DND-41 (cell line): ENCODE data around the gene IP6K2.

Experiments
- ATAC-seq: fragments of 200-7000 bp; cut with Tn5 transposase; 3 replicates; pipeline ENCODE4 v1.9.1; 2021; ENCODE audit warnings: low read depth; ENCODE audit not compliant: insufficient read depth
- DNase-seq: peaks from one replicate; pipeline ENCODE4 v3.0.0-alpha.2; 2020
- H2AFZ ChIP-seq: 2 replicates; pipeline ENCODE4 v1.6.0; 2012; ENCODE audit warnings: low read depth, low read length
- H3K27ac ChIP-seq: 2 replicates; pipeline ENCODE4 v1.5.1; 2012; ENCODE audit warnings: low read length, inconsistent platforms
- H3K27me3 ChIP-seq: fragments of 200-600 bp; sonication (generic); 2 replicates; pipeline ENCODE4 v1.6.0; 2012; ENCODE audit warnings: low read length, mild to moderate bottlenecking, inconsistent platforms; ENCODE audit not compliant: insufficient read depth, poor library complexity
- H3K36me3 ChIP-seq: 2 replicates; pipeline ENCODE4 v1.5.1; 2012; ENCODE audit warnings: low read length, inconsistent platforms; ENCODE audit not compliant: insufficient read depth
- H3K4me1 ChIP-seq: 2 replicates; pipeline ENCODE4 v1.5.1; 2012; ENCODE audit warnings: mild to moderate bottlenecking, low read length; ENCODE audit not compliant: insufficient read depth
- H3K4me2 ChIP-seq: 2 replicates; pipeline ENCODE4 v1.6.0; 2012; ENCODE audit warnings: mild to moderate bottlenecking, moderate library complexity, low read length, inconsistent platforms; ENCODE audit not compliant: insufficient read depth
- H3K4me3 ChIP-seq, 2 experiments: fragments of 200-600 bp in 1 of 2; shearing (Covaris generic) in 1 of 2; 2 replicates each; pipeline ENCODE4 v1.5.1; 2012 to 2016; ENCODE audit warnings: inconsistent platforms in 2 of 2, low read length in 2 of 2, mild to moderate bottlenecking in 2 of 2, low read depth in 1 of 2, moderate library complexity in 1 of 2
- H3K79me2 ChIP-seq: 2 replicates; pipeline ENCODE4 v1.6.0; 2012; ENCODE audit warnings: low read length, inconsistent platforms; ENCODE audit not compliant: insufficient read depth
- H3K9ac ChIP-seq: 2 replicates; pipeline ENCODE4 v1.6.0; 2012; ENCODE audit warnings: low read depth, mild to moderate bottlenecking, inconsistent platforms, low read length, moderate library complexity
- H3K9me3 ChIP-seq: 2 replicates; pipeline ENCODE4 v1.5.1; 2012; ENCODE audit warnings: low read length, moderate library complexity, mild to moderate bottlenecking, inconsistent platforms; ENCODE audit not compliant: insufficient read depth, severe bottlenecking
- H4K20me1 ChIP-seq: 2 replicates; pipeline ENCODE4 v1.6.0; 2012; ENCODE audit warnings: low read length; ENCODE audit not compliant: insufficient read depth
- CTCF ChIP-seq: IDR thresholded peaks from 2 replicates; pipeline ENCODE4 v1.5.1; 2012; ENCODE audit warnings: borderline replicate concordance, low read length, moderate library complexity, mild to moderate bottlenecking; ENCODE audit not compliant: poor library complexity, severe bottlenecking; ENCODE audit errors: extremely low read depth
- EZH2 ChIP-seq: IDR thresholded peaks from 3 replicates; pipeline ENCODE4 v1.6.1; 2012; ENCODE audit warnings: borderline replicate concordance, low read depth, mild to moderate bottlenecking, moderate library complexity, low read length, inconsistent platforms; ENCODE audit not compliant: severe bottlenecking

Gene IP6K2

GRCh38 chr3:48702320-48702920, 14.6 kb downstream of the IP6K2 start:
- H2AFZ ChIP-seq, result no peak overlapping the region
- peaks cover 84% of the 10 kb centered on the region for H4K20me1 ChIP-seq
- H3K27me3 ChIP-seq, result no peaks in the 10 kb centered on the region
- H3K4me1 ChIP-seq, result no peaks in the 10 kb centered on the region
- H3K36me3 ChIP-seq, result peaks cover 64% of the 10 kb centered on the region
- H3K4me3 ChIP-seq, result no peak overlapping the region
- peaks cover 100% of the 10 kb centered on the region for H3K79me2 ChIP-seq
- no peak overlapping the region for H3K4me2 ChIP-seq
- no peaks in the 10 kb centered on the region for H3K9me3 ChIP-seq
- H3K27ac ChIP-seq, result no peak overlapping the region
- ATAC-seq, result no peak
- TF ChIP-seq CTCF, result no peak
- no peak for TF ChIP-seq EZH2
- DNase-seq, result no peak
- H3K9ac ChIP-seq, result no peak overlapping the region

GRCh38 chr3:48700731-48701405, 16.2 kb downstream of the IP6K2 start:
- H2AFZ ChIP-seq, result no peak overlapping the region
- ATAC-seq, result no peak

GRCh38 chr3:48698891-48699290, 18.1 kb downstream of the IP6K2 start:
- Histone ChIP-seq H4K20me1 (peaks cover 80% of the 10 kb centered on the region), H3K9ac (no peak overlapping the region), H3K79me2 (peaks cover 96% of the 10 kb centered on the region), H3K4me1 (no peaks in the 10 kb centered on the region), H3K9me3 (no peaks in the 10 kb centered on the region), H3K36me3 (peaks cover 70% of the 10 kb centered on the region), H3K27me3 (no peaks in the 10 kb centered on the region), H2AFZ (no peak overlapping the region), H3K4me3 (no peak overlapping the region), H3K27ac (no peak overlapping the region), H3K4me2 (no peak overlapping the region)
- TF ChIP-seq CTCF, result no peak
- no peak for TF ChIP-seq EZH2
- ATAC-seq, result no peak
- no peak for DNase-seq

More at GRCh38 chr3:48700731-48701405, 16.2 kb downstream of the IP6K2 start:
- H3K4me3 ChIP-seq, result no peak overlapping the region
- H3K36me3 ChIP-seq, result peaks cover 58% of the 10 kb centered on the region
- no peaks in the 10 kb centered on the region for H3K9me3 ChIP-seq
- DNase-seq, result no peak
- H3K4me2 ChIP-seq, result no peak overlapping the region
- H3K27ac ChIP-seq, result no peak overlapping the region
- H4K20me1 ChIP-seq, result peaks cover 78% of the 10 kb centered on the region
- no peaks in the 10 kb centered on the region for H3K4me1 ChIP-seq
- H3K9ac ChIP-seq, result no peak overlapping the region
- no peaks in the 10 kb centered on the region for H3K27me3 ChIP-seq
- no peak for TF ChIP-seq EZH2
- TF ChIP-seq CTCF, result no peak
- H3K79me2 ChIP-seq, result peaks cover 98% of the 10 kb centered on the region

DNA sequence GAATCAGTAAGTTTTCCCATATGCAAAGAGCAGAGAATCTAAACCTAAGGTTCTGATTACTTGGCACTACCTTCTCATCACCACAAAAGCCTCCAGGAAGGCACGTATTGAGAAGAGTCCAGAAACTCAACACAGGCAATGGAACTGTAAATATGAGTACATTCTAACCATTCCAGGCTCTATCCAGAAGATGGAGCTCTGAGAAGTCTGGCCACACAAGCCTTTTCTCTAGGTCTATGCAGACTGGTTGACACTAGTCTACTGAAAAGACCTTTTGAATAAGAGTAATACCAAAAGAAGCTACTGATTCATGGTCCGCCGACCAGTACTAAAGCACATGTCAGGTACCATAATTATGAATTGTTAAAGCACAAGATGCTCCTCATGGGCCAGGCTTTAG, 19.1 kb downstream of the IP6K2 start:
- peaks cover 92% of the 10 kb centered on the region for H3K79me2 ChIP-seq
- H3K27ac ChIP-seq, result no peak overlapping the region
- H4K20me1 ChIP-seq, result peaks cover 85% of the 10 kb centered on the region
- ATAC-seq, result no peak
- H3K4me2 ChIP-seq, result no peak overlapping the region
- H3K4me3 ChIP-seq, result no peak overlapping the region
- no peaks in the 10 kb centered on the region for H3K4me1 ChIP-seq
- peaks cover 77% of the 10 kb centered on the region for H3K36me3 ChIP-seq
- no peaks in the 10 kb centered on the region for H3K9me3 ChIP-seq
- H3K27me3 ChIP-seq, result no peaks in the 10 kb centered on the region
- H2AFZ ChIP-seq, result no peak overlapping the region
- DNase-seq, result no peak
- no peak overlapping the region for H3K9ac ChIP-seq
- TF ChIP-seq CTCF, result no peak
- TF ChIP-seq EZH2, result no peak
